T-helper 17 cell (primary cell): ENCODE measurements around the gene IKZF2. TPM values are rescaled to one million over a fixed set of nuclear protein-coding genes. Genes with fewer than 3 reads are reported as not detected.

ENCODE experiments used
- ATAC-seq: fragments of 150-1000 bp; cut with Tn5 transposase; 2 replicates; pipeline ENCODE4 v1.10.0; 2021; ENCODE audit warnings: mild to moderate bottlenecking, moderate library complexity
- DNase-seq, 3 donors: peaks; one replicate each; pipeline versions ENCODE4 v3.0.0 to v3.0.0-alpha.2; 2020 to 2021
- H3K9me3 ChIP-seq: one replicate; pipeline ENCODE4 v1.7.0; 2013; ENCODE audit warnings: low read length, mild to moderate bottlenecking; ENCODE audit not compliant: control insufficient read depth, poor library complexity, severe bottlenecking
- H3K27ac Mint-ChIP-seq: one replicate; pipeline ENCODE4 v1.8.0; 2022; ENCODE audit warnings: mild to moderate bottlenecking, moderate library complexity, mixed read lengths
- H3K27me3 Mint-ChIP-seq: one replicate; pipeline ENCODE4 v1.8.0; 2022; ENCODE audit warnings: mixed read lengths
- H3K36me3 Mint-ChIP-seq: one replicate; pipeline ENCODE4 v1.8.0; 2022; ENCODE audit warnings: low read depth, mixed read lengths
- H3K4me1 Mint-ChIP-seq: one replicate; pipeline ENCODE4 v1.8.0; 2022; ENCODE audit warnings: mild to moderate bottlenecking, mixed read lengths
- H3K4me3 Mint-ChIP-seq: one replicate; pipeline ENCODE4 v1.8.0; 2022; ENCODE audit warnings: mild to moderate bottlenecking, moderate library complexity, mixed read lengths
- total RNA-seq, 4 donors: library from RNA in 2 of 4; stranded (reverse) in 2 of 4; gene quantifications; one replicate each; pipeline ENCODE4 v1.2.3 and lab custom pipeline; 2022 to 2026

IKZF2 gene
- total RNA-seq, 2 donors from 2014 or later = 11.9 to 23.9 TPM

DNA sequence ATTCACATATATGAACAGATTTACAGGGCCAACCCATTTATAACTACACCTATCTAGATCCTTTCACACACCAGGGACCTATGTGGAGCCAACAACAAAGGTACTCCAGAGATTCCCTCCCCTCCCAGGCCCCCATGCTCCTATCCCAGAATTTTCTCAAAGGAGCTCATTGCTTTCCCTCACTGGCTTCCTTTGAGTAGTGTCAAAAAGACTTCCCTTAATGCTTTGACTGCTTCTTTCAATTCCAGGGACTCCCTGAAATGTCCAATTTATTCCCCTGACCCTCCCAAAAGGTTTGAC lies 46.6 kb downstream of the IKZF2 start:
- Mint-ChIP-seq H3K4me1 (peaks cover 3% of the 10 kb centered on the region), H3K27ac (no peak overlapping the region), H3K36me3 (no peaks in the 10 kb centered on the region), H3K4me3 (no peak overlapping the region), H3K27me3 (peaks cover 7% of the 10 kb centered on the region)
- DNase-seq (no peak), ATAC-seq (no peak)
- H3K9me3 ChIP-seq = no peaks in the 10 kb centered on the region

DNA sequence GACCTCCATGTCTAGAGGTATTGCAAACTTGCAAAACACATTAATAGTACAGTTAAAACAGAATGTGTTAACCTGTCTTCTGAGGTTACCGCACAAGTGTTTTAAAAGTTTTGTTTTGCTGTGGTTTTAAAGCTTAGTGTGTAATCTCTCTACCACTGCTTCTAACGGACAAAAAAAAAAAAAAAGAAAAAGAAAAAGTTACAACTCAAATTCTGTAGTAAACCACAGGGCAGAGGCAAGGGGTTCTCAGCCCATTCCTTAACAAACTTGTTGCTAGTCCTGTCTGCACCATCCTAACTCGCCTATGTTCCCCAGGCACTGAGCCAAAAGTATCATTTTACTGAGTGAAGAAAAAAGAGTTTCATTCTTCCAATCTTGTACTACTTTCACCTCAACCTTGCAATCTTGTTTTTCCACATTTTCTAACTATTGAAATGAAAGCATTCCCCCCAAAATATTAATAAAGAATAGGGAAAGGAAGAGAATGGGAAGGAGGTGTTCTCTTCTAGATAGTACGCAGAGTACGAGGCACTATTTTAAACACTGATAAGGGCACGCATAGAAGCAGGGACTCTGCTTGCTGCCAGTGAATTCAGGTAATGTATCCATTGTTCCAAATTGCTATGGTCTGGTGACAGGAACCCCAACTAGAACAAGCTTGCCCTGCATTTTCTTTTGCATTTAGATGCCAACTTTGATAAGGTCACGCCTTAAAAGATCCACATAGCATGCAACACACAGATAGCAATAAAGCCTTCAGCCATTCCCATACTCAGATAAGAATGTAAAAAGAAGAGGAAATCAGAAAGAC lies 47.1 kb downstream of the IKZF2 start:
- no peak for DNase-seq
- Mint-ChIP-seq H3K27me3 (peaks cover 7% of the 10 kb centered on the region), H3K36me3 (no peaks in the 10 kb centered on the region), H3K27ac (no peak overlapping the region), H3K4me1 (peaks cover 3% of the 10 kb centered on the region), H3K4me3 (peak overlapping the region; percentile 60)
- H3K9me3 ChIP-seq = no peaks in the 10 kb centered on the region
- ATAC-seq = peak; percentile 62

DNA sequence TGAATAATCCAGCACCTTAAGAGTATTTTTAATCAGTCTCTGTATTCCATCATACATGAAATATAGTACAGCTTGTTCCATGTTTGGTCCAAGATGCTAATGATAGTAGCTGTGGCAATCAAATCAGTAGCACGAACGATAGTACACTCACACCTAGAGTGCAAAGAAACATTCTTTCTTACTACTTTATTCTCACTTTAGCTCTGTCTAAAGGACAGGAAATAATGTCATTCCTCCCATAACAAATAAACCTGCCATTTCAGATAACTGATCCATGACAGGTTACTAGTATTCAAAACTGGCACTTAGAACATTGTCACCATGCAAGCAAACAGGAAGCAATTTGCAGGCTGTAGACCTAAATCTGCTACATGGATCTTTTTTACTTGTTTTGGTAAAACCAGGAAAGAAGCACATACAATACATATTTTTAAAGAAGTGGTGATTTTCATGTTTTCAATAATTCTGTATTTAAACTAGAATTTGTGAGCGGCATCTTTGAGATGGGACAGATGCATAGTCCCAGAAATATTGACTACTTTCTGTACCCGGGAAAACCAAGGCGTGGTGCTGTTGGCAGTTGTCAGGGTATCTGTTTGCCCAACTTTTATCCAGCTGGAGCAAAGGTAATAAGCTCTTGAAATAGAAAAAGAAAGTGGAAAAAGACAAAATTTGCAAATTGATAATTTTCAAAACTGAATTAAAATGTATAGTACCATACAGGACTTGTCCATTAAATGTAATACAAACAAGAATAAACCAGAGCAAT lies 49.5 kb downstream of the IKZF2 start:
- no peak overlapping the region for H3K4me3 Mint-ChIP-seq

DNA sequence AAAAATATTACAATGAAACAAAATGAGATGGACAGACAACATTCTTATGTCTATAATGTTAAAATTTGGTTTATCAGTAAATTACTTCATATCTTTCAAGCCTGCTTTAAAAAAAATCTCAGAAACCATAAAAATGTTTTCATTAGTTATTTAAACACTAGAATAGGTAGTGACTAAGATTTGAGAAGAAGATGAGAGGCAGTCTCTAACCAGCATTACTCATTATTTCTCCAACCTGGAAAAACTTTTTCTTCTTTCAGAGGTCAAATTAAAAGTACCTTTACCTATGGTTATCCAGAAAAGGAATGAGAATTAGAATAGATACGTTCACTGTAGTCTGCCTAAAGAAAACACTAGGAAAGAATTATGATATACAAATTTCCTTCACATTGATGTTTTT lies 50.3 kb downstream of the IKZF2 start:
- Mint-ChIP-seq H3K27ac (no peak overlapping the region), H3K36me3 (no peaks in the 10 kb centered on the region), H3K4me1 (peaks cover 3% of the 10 kb centered on the region), H3K4me3 (no peak overlapping the region), H3K27me3 (peaks cover 7% of the 10 kb centered on the region)
- no peak for DNase-seq
- no peak for ATAC-seq
- no peaks in the 10 kb centered on the region for H3K9me3 ChIP-seq

More for the DNA sequence above, 49.5 kb downstream of the IKZF2 start:
- Mint-ChIP-seq H3K27ac (no peak overlapping the region), H3K36me3 (no peaks in the 10 kb centered on the region), H3K27me3 (peaks cover 7% of the 10 kb centered on the region), H3K4me1 (peaks cover 3% of the 10 kb centered on the region)
- H3K9me3 ChIP-seq = no peaks in the 10 kb centered on the region
- DNase-seq = no peak
- no peak for ATAC-seq

DNA sequence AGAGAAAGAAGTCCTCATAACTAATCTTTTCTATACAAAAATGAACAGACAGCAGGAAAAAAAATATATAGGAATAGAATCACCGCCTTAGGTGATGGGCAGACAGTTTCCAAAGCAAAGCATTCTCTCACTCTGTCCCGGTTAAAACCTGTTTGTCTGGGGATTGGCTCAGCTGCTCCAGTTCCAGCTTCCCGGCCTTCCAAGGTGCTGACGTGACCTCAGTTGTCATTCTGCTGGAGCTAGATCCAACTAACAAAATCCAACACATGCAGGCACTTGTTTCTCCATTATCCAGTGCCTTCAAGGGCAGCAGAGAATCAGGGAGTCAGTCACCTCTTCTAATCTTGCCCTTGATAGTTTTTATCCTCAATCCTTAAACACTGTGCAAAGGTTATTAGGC lies 52.8 kb downstream of the IKZF2 start:
- DNase-seq (no peak), ATAC-seq (no peak)
- Mint-ChIP-seq H3K36me3 (no peaks in the 10 kb centered on the region), H3K27ac (no peak overlapping the region), H3K27me3 (no peaks in the 10 kb centered on the region), H3K4me3 (no peak overlapping the region), H3K4me1 (no peaks in the 10 kb centered on the region)
- no peaks in the 10 kb centered on the region for H3K9me3 ChIP-seq

DNA sequence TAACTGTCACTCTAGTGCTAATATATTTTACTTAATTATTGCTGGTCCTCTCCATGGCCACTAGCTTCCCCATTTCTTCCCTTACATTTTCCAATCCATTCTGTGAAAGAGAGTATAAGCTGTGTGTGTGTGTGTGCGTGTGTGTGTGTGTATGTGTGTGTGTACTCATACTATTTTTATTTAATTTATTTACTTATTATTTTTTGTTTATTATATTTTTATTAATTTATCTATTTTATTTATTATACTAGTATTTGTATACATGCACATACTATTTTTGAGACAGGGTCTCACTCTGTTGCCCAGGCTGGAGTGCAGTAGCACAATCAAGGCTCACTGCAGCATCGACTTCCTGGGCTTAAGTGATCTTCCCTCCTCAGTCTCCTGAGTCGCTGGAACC lies 59.6 kb downstream of the IKZF2 start:
- H3K27me3 Mint-ChIP-seq = no peaks in the 10 kb centered on the region
- no peaks in the 10 kb centered on the region for H3K4me1 Mint-ChIP-seq
- no peak overlapping the region for H3K27ac Mint-ChIP-seq
- ATAC-seq (no peak), DNase-seq (no peak)
- H3K9me3 ChIP-seq = no peaks in the 10 kb centered on the region
- H3K36me3 Mint-ChIP-seq = no peaks in the 10 kb centered on the region
- H3K4me3 Mint-ChIP-seq = no peak overlapping the region

DNA sequence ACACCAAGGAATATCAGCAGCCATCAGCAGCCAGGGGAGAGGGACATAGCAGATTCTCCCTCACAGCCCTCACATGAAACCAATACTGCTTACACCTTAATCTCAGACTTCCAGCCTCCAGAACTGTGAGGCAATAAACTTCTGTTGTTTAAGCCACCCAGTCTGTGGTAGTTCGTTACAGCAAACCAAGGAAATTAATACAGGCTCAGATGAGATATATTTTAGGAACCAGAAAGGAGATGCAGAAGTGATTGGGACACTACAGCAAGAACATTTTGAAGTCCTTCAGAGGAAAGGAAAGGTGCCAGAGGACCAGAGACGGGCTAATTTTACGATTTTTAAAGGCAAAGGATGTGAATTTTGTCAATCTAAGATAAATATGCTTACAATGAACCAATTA lies 60.6 kb downstream of the IKZF2 start:
- H3K27ac Mint-ChIP-seq = no peak overlapping the region
- ATAC-seq = no peak
- H3K27me3 Mint-ChIP-seq = no peaks in the 10 kb centered on the region
- H3K4me3 Mint-ChIP-seq = no peak overlapping the region
- H3K9me3 ChIP-seq = no peaks in the 10 kb centered on the region
- DNase-seq = no peak
- no peaks in the 10 kb centered on the region for H3K36me3 Mint-ChIP-seq
- H3K4me1 Mint-ChIP-seq = no peaks in the 10 kb centered on the region

DNA sequence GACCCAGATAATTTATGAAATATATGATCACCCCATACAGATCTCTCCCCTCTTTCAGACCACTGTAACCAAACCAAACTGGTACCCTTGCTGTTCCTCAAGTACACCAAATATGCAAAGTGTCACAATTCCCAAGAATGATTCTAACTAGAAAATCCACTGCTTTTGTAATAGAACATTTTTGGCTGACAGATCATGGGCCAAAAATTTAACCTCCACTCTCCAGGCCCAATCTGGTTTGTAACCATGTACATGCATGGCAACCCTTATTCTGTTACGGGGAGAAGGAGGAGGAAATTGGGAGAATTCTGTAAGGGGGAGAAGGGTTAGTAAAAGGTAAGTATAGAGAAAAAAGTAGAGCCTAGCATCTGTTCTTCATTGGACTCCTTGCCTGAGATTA lies 62.0 kb downstream of the IKZF2 start:
- Mint-ChIP-seq H3K4me3 (no peak overlapping the region), H3K27ac (no peak overlapping the region), H3K4me1 (no peaks in the 10 kb centered on the region), H3K36me3 (no peaks in the 10 kb centered on the region), H3K27me3 (no peaks in the 10 kb centered on the region)
- ATAC-seq (no peak), DNase-seq (no peak)
- H3K9me3 ChIP-seq = no peaks in the 10 kb centered on the region

DNA sequence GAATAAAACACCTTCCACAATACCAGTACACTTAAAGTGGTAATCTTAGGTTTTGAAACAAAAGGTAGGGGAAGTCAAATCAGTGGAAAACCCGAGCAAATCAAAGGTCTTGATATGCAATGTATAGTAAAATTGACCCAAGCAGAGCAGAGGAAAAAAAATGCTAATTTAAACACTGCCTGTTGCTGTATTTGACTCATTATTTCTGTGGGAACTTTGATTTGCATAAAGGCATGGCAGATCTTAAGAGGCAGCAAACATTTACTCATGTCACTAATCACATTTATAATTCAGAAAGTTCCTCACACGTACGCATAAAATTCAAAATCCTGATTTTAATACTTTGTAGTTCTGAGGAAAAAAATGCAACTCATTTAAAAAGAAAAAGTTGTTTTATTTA lies 64.4 kb downstream of the IKZF2 start:
- no peak for DNase-seq
- H3K9me3 ChIP-seq = no peaks in the 10 kb centered on the region
- Mint-ChIP-seq H3K27ac (no peak overlapping the region), H3K36me3 (no peaks in the 10 kb centered on the region), H3K4me1 (peaks cover 2% of the 10 kb centered on the region), H3K27me3 (no peaks in the 10 kb centered on the region), H3K4me3 (no peak overlapping the region)
- ATAC-seq = no peak

DNA sequence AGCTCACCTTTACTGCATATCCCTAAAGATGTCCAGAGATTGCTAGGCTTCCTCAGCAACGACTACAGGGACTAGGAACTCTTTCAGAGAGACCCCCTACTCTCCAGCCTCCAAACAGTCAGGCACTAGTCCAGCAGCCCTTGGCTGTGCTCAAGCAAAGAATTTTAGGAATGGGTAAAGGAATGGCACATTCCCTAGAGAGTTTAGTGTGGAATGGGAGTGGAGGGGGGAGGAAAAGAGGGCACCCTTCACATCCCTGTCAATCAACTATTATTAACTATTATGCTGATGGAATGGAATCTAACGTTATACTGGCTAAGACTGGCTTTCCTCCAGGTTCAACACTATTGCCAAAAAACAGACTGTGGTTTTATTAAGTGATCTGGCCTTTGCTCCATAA lies 64.8 kb downstream of the IKZF2 start:
- Mint-ChIP-seq H3K27ac (no peak overlapping the region), H3K4me1 (peaks cover 2% of the 10 kb centered on the region), H3K27me3 (no peaks in the 10 kb centered on the region), H3K4me3 (no peak overlapping the region), H3K36me3 (no peaks in the 10 kb centered on the region)
- ATAC-seq = no peak
- H3K9me3 ChIP-seq = no peaks in the 10 kb centered on the region
- DNase-seq = no peak

DNA sequence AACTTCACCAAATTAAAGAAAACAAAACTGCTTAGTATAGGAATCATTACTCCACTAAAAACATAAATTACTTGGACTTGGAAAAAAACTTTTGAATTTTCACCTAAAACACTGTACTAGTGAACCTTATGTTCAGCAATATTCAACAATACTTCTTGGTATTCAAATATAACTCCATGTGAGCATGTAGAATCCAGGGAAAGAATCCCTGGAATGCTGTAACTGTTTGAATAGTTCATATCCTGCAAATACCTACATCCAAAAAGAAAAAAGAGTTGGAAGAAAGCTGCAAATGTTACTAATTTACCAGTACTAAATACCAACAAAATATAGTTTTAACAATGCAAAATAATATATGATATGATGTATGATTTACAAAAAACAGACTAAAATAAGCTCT lies 65.4 kb downstream of the IKZF2 start:
- peaks cover 2% of the 10 kb centered on the region for H3K4me1 Mint-ChIP-seq
- no peak overlapping the region for H3K27ac Mint-ChIP-seq
- DNase-seq = no peak

DNA sequence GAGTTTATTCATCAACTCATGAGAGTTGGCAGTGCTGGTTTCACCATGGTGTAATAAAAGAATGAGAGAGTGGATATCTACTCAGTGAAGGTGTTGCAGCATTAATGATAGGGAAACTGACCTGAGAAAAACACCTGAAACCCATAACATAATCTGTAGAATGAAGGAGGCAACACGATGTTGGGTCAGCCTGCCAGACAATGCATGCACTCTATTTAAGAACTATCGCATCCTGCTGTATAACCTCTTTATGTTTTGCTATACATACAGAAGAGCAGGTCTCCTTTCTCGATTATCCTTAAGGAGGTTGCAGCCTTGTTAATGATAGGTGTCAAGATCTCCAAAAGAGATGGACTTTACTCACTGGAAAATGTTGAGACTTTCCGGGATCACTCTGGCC lies 65.9 kb downstream of the IKZF2 start:
- DNase-seq (no peak), ATAC-seq (no peak)
- no peak overlapping the region for H3K27ac Mint-ChIP-seq
- no peaks in the 10 kb centered on the region for H3K9me3 ChIP-seq
- peaks cover 2% of the 10 kb centered on the region for H3K4me1 Mint-ChIP-seq
- no peaks in the 10 kb centered on the region for H3K36me3 Mint-ChIP-seq
- no peak overlapping the region for H3K4me3 Mint-ChIP-seq
- no peaks in the 10 kb centered on the region for H3K27me3 Mint-ChIP-seq

More for the DNA sequence above, 65.4 kb downstream of the IKZF2 start:
- no peaks in the 10 kb centered on the region for H3K36me3 Mint-ChIP-seq
- no peak for ATAC-seq
- no peak overlapping the region for H3K4me3 Mint-ChIP-seq
- no peaks in the 10 kb centered on the region for H3K9me3 ChIP-seq
- no peaks in the 10 kb centered on the region for H3K27me3 Mint-ChIP-seq

DNA sequence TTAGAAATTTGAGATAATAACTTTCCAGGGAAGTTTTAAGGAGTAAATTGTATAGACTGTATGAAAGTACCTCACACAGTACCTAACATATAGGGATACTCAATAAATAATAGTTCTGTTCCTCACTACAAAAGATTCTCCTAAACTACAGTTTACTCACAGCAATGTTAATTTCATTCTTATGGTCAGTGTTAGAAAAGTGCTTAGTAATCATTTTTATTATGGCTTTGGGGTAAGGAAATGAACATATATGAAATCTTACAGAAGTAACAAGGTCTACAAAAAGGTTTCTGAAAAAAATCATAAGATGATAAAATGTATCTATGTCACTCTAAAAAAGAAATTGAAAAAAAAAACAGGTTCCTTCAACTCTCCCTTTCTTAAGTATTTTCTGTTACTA lies 67.2 kb downstream of the IKZF2 start:
- no peak overlapping the region for H3K27ac Mint-ChIP-seq
- H3K36me3 Mint-ChIP-seq = no peaks in the 10 kb centered on the region
- no peaks in the 10 kb centered on the region for H3K27me3 Mint-ChIP-seq

More for the DNA sequence above, 67.2 kb downstream of the IKZF2 start:
- H3K9me3 ChIP-seq = no peaks in the 10 kb centered on the region
- Mint-ChIP-seq H3K4me1 (peaks cover 2% of the 10 kb centered on the region), H3K4me3 (no peak overlapping the region)
- DNase-seq (no peak), ATAC-seq (no peak)
